Measurements from ENCODE around the gene HS1BP3. TPM values are rescaled to one million over a fixed set of nuclear protein-coding genes. Genes with fewer than 3 reads are reported as not detected.

HS1BP3 gene
- total and polyA plus RNA-seq, 9 of the 15 experiments (the other 6 are each of a cell fraction or from before 2014, with no cell fraction given): 0.41 to 8.3 (median 5.9) TPM

DNA sequence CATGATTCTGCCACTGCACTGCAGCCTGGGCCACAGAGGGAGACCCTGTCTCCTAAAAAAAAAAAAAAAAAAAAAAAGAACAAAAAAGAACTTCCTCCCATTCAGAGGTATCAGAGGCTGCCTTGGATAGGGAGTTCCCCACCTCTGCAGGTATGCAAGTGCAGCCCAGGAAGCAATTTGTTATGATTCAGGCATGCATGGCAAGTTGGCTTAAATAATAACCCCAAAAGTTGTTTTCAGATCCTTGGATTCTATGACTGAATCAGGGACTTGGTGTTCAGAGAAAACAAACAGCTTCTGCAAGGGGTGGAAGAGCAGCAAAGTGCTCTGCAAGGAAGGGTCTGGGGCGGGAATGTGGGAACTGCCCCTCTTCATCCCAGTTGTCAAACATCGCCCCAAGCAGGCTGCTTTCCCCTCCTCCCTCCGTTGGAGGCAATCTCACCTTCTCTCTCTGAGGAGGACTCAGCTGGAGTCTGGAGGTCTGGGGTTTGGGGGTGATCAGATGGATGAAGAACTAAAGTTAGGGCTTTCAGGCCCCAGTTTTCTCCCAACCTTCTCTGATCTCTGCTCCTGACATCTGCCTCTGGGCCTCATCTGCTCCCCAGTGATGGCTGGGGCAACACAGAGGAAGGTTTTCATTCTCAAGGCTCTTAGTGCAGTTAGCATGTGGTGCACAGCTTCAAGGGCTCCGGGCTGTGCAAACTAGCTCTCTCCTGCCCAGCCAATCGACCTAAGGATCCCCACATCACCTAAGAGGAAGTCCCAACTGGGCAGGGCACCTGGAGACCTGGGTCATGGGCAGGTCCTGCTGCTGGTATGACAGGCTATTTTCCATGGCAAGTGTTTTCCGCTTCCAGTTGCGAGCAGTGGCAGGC is 12.5 kb upstream of the HS1BP3 start (continued):
- TF ChIP-seq, protein P1, sequence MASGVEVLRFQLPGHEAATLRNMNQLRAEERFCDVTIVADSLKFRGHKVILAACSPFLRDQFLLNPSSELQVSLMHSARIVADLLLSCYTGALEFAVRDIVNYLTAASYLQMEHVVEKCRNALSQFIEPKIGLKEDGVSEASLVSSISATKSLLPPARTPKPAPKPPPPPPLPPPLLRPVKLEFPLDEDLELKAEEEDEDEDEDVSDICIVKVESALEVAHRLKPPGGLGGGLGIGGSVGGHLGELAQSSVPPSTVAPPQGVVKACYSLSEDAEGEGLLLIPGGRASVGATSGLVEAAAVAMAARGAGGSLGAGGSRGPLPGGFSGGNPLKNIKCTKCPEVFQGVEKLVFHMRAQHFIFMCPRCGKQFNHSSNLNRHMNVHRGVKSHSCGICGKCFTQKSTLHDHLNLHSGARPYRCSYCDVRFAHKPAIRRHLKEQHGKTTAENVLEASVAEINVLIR (CRISPR knock-in tag; IDR thresholded peaks at IDR 0.05): no peak
- TF ChIP-seq, protein P2, sequence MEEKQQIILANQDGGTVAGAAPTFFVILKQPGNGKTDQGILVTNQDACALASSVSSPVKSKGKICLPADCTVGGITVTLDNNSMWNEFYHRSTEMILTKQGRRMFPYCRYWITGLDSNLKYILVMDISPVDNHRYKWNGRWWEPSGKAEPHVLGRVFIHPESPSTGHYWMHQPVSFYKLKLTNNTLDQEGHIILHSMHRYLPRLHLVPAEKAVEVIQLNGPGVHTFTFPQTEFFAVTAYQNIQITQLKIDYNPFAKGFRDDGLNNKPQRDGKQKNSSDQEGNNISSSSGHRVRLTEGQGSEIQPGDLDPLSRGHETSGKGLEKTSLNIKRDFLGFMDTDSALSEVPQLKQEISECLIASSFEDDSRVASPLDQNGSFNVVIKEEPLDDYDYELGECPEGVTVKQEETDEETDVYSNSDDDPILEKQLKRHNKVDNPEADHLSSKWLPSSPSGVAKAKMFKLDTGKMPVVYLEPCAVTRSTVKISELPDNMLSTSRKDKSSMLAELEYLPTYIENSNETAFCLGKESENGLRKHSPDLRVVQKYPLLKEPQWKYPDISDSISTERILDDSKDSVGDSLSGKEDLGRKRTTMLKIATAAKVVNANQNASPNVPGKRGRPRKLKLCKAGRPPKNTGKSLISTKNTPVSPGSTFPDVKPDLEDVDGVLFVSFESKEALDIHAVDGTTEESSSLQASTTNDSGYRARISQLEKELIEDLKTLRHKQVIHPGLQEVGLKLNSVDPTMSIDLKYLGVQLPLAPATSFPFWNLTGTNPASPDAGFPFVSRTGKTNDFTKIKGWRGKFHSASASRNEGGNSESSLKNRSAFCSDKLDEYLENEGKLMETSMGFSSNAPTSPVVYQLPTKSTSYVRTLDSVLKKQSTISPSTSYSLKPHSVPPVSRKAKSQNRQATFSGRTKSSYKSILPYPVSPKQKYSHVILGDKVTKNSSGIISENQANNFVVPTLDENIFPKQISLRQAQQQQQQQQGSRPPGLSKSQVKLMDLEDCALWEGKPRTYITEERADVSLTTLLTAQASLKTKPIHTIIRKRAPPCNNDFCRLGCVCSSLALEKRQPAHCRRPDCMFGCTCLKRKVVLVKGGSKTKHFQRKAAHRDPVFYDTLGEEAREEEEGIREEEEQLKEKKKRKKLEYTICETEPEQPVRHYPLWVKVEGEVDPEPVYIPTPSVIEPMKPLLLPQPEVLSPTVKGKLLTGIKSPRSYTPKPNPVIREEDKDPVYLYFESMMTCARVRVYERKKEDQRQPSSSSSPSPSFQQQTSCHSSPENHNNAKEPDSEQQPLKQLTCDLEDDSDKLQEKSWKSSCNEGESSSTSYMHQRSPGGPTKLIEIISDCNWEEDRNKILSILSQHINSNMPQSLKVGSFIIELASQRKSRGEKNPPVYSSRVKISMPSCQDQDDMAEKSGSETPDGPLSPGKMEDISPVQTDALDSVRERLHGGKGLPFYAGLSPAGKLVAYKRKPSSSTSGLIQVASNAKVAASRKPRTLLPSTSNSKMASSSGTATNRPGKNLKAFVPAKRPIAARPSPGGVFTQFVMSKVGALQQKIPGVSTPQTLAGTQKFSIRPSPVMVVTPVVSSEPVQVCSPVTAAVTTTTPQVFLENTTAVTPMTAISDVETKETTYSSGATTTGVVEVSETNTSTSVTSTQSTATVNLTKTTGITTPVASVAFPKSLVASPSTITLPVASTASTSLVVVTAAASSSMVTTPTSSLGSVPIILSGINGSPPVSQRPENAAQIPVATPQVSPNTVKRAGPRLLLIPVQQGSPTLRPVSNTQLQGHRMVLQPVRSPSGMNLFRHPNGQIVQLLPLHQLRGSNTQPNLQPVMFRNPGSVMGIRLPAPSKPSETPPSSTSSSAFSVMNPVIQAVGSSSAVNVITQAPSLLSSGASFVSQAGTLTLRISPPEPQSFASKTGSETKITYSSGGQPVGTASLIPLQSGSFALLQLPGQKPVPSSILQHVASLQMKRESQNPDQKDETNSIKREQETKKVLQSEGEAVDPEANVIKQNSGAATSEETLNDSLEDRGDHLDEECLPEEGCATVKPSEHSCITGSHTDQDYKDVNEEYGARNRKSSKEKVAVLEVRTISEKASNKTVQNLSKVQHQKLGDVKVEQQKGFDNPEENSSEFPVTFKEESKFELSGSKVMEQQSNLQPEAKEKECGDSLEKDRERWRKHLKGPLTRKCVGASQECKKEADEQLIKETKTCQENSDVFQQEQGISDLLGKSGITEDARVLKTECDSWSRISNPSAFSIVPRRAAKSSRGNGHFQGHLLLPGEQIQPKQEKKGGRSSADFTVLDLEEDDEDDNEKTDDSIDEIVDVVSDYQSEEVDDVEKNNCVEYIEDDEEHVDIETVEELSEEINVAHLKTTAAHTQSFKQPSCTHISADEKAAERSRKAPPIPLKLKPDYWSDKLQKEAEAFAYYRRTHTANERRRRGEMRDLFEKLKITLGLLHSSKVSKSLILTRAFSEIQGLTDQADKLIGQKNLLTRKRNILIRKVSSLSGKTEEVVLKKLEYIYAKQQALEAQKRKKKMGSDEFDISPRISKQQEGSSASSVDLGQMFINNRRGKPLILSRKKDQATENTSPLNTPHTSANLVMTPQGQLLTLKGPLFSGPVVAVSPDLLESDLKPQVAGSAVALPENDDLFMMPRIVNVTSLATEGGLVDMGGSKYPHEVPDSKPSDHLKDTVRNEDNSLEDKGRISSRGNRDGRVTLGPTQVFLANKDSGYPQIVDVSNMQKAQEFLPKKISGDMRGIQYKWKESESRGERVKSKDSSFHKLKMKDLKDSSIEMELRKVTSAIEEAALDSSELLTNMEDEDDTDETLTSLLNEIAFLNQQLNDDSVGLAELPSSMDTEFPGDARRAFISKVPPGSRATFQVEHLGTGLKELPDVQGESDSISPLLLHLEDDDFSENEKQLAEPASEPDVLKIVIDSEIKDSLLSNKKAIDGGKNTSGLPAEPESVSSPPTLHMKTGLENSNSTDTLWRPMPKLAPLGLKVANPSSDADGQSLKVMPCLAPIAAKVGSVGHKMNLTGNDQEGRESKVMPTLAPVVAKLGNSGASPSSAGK (IDR thresholded peaks at IDR 0.05): no peak
- TF ChIP-seq DDX20 (tag; IDR thresholded peaks at IDR 0.05; ENCODE audit: low read depth) (no peak), CREM (IDR thresholded peaks at IDR 0.05; ENCODE audit: low read depth) (no peak)
